GM13976 (cell line): ENCODE data around the gene VGLL4.

ENCODE experiments used
- DNase-seq: peaks from one replicate; pipeline ENCODE4 v3.0.0; 2012; ENCODE audit warnings: low spot score
- in situ Hi-C: fragments of 300-500 bp; cut with MboI; formaldehyde crosslinking; loops from one replicate; pipeline ENCODE4 v1.12.0; 2022; ENCODE audit warnings: low sequenced_read_pairs, mixed read lengths, inconsistent platforms; ENCODE audit not compliant: unreplicated experiment
- TF ChIP-seq, protein P1 (sequence below): IDR thresholded peaks from 2 replicates; pipeline ENCODE4 v1.5.1; 2012; ENCODE audit warnings: borderline replicate concordance, mild to moderate bottlenecking; ENCODE audit not compliant: insufficient read depth; ENCODE audit errors: extremely low read depth, missing control alignments, control extremely low read depth

The VGLL4 gene

DNA sequence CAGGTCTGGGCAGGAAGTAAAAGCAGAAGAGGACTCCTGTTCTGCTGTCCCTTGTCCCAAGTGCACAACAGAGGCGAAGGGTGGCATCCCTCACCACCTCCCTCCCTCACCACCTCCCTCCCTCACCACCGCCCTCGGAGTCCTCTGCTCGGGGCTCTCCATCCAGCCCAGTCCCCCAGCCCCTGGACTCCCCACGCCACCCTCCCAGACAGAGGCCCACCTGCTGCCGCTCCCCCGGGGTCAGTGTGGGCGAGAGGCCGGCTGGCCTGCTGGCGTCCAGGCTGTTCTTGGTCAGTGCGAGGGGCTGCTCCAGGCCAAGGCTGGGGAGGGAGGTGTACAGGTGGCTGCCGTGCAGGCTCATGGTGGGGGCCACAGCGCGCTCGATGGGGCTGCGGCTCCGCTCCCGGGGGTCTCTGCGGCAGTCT is 79.1 kb downstream of the VGLL4 start:
- in situ Hi-C loops: no loop called here
- TF ChIP-seq, protein P1, sequence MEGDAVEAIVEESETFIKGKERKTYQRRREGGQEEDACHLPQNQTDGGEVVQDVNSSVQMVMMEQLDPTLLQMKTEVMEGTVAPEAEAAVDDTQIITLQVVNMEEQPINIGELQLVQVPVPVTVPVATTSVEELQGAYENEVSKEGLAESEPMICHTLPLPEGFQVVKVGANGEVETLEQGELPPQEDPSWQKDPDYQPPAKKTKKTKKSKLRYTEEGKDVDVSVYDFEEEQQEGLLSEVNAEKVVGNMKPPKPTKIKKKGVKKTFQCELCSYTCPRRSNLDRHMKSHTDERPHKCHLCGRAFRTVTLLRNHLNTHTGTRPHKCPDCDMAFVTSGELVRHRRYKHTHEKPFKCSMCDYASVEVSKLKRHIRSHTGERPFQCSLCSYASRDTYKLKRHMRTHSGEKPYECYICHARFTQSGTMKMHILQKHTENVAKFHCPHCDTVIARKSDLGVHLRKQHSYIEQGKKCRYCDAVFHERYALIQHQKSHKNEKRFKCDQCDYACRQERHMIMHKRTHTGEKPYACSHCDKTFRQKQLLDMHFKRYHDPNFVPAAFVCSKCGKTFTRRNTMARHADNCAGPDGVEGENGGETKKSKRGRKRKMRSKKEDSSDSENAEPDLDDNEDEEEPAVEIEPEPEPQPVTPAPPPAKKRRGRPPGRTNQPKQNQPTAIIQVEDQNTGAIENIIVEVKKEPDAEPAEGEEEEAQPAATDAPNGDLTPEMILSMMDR: no peak
- DNase-seq: peak; percentile 31

DNA sequence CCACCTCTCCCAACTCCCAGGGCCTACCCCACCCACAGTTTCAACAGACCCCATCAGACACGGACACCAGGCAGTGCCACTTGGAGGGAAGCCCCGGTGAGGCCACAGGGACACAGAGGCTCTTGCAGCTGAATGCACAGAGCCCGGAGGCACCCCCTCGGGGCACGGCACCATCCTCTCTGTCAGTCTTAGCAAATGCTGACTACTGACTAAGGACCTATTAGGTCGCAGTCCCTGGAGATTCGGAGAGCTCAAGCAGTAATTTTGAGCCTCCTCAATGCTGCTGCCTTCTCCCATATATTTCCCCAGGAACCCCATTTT is 79.9 kb downstream of the VGLL4 start:
- TF ChIP-seq, protein P1: no peak
- in situ Hi-C loops: no loop called here
- DNase-seq: no peak

DNA sequence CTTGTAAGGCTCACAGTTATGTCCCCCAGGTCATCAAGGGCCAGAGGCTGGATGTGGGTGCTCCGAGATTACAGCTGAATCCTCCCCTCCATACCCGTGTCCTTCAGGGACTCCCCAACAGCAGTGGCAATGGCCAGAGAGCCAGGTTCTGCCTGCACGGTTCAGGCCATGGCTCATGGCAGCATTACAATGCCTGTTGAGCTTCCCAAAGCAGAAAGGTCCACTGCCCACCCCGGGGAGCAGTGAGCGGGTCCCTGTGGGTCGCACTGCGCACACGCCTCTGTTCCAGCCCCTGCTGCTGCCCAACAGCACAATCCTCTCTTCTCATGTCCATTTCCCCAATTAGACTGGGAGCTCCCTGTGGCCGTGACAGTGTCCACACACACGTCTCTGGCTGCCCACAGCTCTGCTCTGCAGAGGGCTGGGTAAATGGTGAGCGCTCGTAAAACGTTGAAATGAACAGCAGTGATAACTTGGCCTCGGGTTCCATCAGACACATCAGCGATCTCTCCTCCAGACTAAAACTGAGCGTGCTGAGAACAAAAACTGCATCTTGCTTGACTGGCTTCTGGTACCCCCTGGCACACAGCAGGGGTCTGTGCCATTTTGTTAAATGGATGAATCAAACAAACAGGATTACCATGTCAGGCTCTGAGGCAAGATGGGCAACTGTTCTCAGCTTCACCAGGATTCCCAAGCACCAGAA is 80.4 kb downstream of the VGLL4 start:
- in situ Hi-C loops: no loop called here
- TF ChIP-seq, protein P1: no peak
- no peak for DNase-seq

DNA sequence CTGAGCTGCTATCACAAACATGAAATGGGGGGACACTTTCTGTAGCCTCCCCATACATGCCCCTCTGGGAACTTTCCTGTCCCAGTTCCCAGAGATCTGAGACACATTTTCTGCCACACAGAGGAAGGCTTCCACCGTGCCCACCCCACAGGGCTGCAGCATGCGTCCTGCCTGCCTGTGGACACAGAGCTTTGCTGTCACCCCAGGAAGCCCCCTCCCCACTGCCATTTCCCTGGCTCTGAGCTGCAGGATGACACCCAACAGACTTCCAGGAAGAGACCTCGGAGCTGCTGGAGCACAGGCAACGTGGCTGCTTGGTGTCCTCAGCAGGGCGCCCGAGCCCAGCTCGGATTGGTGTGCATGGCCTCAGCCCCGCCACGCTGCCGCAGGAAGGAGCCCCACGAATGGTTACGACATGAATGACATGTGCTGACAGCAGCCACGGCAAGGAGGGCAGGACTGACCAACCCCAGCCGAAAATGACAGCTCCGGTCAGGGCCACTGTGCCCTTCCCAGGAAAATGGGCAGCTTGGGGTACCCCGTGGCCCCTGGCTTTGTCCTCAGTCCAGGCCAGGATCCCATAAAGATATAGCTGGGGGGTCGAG is 81.3 kb downstream of the VGLL4 start:
- no peak for DNase-seq
- TF ChIP-seq, protein P1: no peak
- in situ Hi-C loops: no loop called here

DNA sequence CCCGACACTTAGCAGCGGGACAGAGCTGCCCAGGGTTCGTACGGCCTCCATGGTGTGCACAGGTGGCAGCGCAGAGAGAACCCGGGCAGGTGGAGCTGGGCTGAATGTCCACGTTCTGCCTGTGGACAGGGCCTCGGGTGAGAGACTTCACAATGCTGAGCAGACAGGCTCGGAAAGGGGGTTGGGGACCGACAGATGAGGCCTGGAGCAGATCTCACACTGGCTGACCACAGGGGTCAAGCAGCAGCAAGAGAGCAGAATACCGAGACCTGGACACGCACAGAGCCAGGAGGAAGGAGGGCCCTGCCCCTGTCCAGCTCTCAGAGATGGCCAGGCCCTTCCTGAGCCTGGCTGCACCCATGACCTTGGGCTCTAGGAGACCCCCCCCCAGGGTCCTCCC is 83.0 kb downstream of the VGLL4 start:
- in situ Hi-C loops: no loop called here
- TF ChIP-seq, protein P1: no peak
- no peak for DNase-seq

DNA sequence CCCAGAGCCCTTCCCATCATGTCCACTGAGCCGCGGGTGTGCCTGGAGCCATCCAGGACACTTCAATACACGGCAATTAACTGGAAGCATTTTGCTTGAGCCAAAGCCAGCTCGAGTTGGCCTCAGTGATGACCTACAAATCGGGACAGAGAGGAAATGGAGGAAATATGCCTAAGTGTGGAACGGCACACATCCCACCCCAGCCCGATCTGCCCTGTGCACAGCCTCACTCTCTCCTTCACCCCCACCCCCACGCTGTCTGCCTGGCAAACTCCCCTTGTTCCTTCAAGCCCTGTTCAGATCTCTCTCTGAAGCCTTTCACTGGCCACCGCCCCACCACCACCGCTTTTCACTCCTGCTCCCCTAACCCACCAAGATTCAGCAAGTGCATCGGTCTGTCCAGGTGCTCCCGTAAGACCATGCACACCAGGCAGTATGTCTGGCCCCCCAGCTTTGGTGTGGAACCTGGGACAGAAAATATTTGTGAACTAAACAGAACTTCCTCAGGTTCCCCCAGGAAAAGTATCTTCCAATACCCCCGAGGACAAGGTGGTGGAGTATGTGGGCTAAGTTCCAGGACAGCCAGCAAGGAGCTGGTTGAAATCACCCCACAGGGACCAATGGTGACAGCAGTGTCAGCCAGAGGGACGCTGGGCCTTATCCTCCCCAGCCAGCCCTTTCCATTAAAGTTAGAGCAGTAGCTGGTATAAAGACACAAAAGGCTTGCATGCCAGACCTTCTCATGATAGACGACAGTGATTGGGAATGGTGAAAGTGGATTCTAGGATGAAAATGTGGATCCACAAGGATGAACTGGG is 83.7 kb downstream of the VGLL4 start:
- in situ Hi-C loops: no loop called here
- TF ChIP-seq, protein P1: no peak

More for the DNA sequence above, 83.7 kb downstream of the VGLL4 start:
- DNase-seq: no peak
